HG03457 (cell line): Measurements from ENCODE around the gene KAZN.

ENCODE experiments used
- ATAC-seq: cut with Tn5 transposase; IDR thresholded peaks from one replicate; pipeline ENCODE4 v1.9.1; 2021; ENCODE audit warnings: moderate number of reproducible peaks; ENCODE audit not compliant: unreplicated experiment

Gene KAZN

DNA sequence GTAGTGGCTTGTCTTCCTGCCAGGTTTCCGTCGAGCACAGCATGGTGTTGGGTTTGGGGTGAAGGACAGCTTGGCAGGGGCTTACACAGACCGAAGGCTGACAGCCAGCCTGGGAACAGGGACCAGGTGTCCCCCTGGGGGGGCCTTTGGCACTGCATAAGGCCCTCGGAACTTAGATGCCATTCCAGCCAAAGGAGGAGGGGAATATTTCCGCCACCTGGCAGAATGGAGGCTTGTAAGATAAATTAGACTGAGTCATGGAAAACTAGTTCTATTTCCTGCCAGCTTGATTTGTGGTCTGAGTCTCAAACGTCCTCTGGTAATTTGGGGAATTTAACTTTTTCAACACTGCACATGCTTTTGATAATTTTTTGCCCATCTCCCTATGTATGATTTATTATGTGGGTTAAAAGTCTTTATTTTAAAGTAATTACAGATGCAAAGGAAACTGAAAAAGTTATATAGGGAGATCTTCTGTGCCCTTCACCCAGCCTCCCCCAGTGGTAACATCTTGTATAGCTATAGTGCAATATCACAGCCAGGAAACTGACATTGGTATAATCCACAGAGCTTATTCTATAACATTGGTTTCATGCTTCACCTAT lies 543.6 kb downstream of the KAZN start:
- ATAC-seq, result no peak

DNA sequence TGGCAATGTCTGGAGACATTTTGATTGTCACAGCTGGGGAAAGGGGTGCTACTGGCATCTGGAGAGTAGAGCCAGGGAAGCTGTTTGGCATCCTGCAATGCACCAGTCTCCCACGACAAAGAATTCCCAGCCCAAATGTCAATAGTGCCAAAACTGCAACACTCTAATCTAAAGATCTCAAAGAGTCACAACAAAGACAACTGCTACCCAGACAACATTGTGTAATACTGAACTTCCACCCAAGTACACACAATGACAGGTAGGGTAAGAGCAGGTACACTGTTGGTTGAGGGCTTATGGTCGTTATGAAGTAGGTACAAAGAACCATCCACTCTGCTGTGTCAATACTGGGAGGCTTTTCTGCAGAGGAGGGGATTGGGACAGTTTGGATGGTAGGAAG lies 546.8 kb downstream of the KAZN start:
- no peak for ATAC-seq

DNA sequence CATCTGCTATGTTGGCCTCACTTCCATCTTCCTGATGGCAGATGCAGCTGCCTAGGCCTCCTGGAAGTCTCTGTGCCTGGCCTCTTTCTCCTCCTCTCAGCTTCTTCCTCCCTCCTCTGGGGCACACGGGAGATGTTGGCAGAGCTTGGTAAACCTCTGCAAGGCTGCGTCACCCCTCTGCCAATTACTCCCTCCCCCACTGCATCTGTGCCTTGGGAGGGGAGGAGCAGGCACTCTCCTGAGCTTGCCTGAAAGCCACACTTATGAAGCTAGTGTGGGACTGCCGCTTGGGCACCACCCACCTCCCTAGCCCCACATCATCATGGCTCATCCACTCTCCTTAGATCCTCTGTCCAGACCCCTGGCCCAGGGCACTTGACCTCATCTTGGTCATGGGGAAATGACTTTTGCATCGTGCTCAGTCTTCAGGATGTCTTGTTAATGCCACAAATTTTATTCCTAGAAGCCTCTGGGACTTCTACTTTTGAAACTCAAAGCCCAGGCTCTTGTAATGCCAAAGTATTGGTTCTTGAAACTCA lies 547.7 kb downstream of the KAZN start:
- ATAC-seq, result no peak

DNA sequence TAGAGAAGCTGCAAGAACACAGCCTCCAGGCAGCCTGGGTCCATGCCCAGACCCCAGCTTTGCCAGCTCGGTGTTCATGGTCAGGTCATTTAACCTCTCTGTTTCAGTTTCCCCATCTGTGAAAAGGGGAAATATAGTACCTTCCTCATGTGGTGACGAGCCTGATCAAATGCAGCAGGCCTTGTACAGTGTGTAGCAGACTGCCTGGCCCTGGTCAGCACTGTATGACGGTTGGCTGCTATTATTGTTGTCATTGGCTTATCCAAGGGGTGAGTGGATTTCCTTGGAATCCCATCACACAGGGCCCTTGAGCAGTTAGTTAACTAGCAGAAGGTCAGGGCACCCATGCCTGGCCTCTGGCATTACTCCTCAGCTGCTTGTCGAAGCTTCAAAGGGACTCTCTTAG lies 548.5 kb downstream of the KAZN start:
- ATAC-seq, result no peak

DNA sequence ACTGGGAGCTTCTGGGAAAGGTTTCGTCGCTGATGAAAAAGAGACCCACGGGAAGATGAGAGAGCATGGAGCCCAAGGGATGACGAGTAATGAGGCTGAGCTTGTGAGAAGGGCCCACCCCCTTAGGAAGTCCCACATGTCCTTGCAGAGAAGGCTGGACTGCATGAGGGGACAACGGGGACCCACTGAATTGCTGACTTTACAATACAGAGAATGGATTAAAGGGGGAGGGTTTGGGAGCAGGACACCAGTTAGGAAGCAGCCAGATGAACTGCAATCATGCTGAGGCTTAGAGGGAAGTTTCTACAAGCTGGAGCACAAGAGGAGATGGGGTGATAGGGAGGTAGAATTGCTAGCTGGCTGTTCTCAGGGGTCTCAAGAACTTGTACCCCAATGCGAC lies 549.5 kb downstream of the KAZN start:
- ATAC-seq, result no peak

DNA sequence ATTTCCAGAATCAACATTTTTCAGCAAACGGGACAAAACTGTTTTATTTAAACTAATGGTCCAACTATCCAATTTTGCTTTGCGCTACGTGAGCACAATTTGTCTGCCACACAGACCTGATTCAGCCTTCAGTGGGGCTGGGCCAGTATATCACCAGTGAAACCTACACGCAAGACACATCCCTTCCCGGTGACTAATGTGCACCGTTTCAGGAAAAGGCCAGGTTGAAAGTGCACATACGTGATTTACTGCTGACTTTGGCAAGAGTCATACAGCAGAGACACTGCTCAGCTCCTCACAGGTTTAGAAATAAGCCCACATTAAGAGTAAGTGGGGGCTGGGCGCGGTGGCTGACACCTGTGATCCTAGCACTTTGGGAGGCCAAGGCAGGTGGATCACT lies 550.0 kb downstream of the KAZN start:
- no peak for ATAC-seq

DNA sequence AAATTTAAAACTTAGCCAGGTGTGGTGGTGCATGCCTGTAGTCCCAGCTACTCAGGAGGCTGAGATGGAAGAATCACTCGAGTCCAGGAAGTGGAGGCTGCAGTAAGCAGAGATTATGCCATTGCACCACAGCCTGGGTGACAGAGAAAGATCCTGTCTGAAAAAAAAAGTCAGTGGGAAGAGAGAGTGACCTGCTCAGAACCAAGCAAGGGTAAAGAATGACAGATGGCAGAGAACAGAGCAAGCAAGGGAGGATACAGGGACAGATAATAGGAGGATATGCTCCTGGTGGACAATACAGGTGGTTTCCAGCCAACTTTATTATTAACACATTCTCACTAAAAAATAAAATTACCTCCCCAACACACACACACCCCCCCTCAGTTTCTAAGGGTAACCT lies 550.5 kb downstream of the KAZN start:
- ATAC-seq, result no peak

DNA sequence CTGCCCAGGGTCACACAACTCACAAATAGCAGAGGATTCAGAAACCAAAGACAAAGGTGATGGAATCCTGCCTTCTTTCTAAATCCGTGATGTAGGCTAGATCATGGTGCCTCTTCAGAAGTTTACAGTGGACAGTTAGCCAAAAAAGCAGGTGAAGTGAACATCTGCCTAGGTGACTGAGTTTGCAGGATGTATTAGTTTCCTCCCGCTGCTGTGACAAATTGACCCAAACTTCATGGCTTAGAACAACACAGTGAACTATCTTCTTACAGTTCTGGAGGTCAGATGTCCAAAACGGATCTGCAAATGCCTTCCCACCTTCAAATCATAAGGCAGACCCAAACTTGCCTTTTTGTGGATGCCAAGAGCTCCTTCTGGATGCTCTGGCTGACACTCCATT lies 551.9 kb downstream of the KAZN start:
- ATAC-seq, result no peak

DNA sequence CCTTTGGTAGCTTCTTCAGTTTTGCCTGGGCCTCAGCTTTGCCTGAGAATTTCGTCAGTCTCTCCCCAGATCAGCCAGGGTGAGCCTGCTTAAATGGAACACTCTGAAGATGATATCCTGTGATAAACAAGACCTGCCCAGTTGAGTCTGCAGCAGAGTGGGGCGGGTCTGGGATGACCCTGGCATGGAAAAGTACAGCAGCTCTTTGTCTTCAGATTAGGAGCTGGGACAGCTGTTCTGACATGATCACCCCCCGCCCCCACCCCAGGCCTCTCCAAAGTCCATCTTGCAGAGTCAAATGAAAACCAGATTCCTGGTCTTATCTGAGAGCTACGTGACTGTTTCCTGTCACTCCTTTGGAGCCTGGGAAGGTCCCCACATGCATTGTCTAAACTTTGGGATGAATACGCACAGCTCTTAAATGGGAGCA lies 552.9 kb downstream of the KAZN start:
- no peak for ATAC-seq

DNA sequence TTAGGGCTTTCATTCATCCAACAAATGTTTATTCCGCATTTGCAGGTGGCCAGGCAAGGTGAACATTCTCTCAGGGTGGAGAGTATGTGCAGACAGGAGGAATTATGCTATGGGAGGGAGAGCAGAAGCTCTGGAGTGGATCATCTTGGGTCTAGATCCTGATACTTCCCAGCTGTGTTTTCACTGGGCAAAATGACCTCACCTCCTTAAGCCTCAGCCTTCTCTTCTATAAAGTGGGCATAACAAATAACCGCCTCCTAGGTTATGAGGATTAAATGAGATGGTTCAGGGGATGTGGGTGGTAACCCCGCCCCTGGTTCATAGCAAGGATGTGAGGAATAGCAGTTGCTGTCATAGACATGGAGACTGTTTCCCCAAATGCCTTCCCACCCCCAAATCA lies 553.4 kb downstream of the KAZN start:
- no peak for ATAC-seq

DNA sequence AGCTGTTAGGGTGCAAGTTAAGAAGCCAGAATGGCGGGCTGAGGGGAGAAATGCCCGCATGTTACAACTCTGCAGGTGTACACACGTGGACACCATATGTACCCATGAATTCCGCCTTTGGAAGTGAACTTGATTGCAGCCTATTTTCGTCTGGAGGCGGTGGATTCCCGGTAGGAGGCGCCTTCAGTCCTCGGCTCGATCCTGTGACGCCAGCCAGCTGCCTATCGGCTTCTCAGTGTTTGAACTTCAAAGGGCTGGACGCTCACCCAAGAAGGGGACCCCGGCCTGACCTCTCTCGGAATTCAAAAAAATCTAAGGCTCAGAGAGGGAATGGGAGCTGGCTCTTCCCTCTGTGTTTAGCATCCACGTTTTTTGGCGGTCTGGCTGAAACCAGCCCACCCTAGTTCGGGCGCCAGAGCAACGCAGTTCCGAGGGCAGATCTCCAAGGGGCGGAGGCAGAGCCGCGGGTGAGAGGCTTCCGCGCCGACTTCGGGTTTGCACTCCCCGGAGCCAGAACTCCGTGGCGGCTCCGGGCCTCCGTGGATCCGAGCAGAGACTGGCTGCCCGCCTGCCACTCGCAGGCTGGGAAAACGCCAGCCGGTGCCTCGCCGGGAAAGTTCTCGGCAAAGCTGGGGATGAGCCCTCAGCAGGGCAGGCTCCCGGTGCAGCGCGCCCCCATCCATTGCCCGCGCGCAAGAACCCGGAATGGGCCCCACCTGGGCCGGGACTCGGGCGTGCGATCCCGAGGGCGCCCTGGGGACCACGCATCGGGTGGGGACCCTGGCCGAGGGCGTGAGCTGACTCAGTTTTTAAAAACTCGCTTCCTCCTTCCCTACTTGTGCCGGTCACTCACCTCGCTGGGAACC lies 554.1 kb downstream of the KAZN start:
- ATAC-seq, result no peak

DNA sequence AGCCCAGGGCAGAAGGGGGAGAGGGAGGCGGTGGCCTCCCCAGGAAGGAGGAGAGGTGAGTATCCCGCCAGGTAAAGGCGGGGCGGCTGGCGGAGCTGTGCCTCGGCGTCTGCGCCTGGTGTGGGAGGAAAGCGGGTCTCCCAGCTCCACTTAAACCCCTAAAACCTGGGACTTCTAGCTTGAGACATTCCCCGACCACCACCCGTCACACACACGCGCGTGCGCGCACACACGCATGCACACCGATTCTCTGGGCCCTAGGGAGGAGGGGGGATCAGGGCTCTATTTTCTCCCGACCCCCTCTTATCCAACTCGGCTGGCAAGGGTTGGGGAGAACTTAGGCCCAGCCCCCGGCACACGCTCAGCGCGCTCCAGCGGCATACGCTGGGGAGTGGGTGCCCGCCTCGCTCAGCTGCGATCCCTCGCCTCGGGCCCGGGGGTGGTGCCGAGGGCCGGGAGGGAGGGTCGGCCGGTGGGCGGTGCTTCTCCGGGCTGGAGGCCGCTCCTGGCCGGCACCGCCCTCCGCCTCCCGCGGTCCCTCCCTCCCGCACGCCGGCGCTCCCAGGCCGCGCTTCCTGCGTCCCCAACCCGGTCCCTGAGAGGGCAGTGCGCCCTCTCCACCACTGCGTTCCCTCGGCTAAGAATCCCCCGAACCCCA lies 554.8 kb downstream of the KAZN start, which contains the start of gene TMEM51:
TSS of gene TMEM51 (plus strand) at position 564 of the 658 bp plus-strand sequence. CDS start 61,341 bp downstream, outside the sequence.
- no peak for ATAC-seq

DNA sequence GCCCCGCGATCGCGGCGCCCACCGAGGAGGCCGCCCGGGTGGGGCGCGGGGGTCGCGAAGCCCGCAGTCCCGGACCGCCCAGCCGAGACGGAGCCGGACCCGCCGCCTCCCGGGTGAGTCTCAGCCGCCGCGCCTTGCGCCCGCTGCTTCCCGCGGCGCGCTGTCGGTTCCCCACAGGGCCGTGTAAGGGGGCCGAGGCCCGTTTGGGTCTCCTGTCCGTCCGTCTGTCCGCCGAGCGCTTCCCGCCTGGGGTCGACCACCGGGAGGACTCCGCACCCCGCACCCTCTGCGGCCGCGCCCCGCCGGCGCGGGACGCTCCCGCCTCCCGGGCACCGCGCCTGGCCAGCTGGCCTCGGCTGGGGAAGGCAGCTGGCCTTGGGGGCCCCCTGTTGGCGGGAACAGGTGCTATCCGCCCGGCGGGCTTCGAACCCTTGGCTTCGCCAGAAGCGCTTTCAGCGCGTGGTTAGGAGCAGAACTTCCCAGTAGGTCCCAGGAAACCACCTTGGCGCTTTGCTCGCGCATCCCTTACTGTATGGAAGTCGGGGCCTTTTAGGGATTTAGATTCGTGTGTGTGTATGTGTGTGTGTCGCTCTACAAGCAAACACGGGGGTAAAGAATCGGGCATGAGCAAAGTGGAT lies 555.5 kb downstream of the KAZN start:
- no peak for ATAC-seq

DNA sequence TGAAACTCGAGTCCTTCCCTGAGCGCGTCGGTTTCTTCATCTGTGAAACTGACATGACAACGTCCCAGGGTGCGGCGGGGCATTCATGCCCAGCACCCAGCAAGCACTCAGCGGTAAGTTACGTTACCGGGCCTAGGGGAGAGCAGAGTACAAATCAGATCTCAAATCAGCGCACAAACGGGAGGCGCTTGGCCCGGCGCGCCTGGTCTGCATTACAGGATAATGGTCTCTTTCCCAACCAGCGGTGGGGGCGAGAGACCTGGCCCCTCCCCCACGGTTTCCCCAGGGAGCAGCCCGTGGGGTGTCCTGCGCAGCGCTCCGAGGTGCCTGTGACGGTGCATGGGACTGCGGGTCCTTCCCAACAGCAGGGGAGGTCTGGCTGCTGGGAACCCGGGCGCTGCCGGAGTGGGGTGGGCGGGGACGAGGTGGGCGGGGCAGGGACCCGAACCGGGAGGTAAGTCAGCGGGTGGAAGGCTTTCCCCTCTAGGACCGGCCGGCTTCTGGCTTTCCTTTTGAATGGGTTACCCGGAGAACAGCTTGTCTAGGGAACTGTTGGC lies 556.1 kb downstream of the KAZN start:
- no peak for ATAC-seq

DNA sequence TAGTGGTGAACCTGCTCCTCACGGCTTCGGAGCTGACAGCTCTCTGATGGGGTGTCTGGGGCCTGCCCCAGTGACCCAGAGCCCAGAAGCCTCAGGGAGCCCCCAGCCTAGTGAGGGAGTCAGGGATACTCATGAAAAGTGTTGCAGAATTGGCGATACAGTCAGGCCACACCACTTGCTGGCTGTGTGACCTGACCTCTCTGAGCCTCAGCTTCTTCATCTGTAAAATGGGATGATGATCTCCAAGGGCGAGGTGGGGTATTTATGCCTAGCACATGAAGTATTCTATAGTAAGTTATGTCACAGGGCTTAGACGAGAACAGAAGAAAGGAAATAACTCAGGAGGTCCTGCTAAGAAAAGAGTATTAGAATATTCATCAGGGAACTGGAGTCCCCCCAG lies 556.7 kb downstream of the KAZN start:
- no peak for ATAC-seq

DNA sequence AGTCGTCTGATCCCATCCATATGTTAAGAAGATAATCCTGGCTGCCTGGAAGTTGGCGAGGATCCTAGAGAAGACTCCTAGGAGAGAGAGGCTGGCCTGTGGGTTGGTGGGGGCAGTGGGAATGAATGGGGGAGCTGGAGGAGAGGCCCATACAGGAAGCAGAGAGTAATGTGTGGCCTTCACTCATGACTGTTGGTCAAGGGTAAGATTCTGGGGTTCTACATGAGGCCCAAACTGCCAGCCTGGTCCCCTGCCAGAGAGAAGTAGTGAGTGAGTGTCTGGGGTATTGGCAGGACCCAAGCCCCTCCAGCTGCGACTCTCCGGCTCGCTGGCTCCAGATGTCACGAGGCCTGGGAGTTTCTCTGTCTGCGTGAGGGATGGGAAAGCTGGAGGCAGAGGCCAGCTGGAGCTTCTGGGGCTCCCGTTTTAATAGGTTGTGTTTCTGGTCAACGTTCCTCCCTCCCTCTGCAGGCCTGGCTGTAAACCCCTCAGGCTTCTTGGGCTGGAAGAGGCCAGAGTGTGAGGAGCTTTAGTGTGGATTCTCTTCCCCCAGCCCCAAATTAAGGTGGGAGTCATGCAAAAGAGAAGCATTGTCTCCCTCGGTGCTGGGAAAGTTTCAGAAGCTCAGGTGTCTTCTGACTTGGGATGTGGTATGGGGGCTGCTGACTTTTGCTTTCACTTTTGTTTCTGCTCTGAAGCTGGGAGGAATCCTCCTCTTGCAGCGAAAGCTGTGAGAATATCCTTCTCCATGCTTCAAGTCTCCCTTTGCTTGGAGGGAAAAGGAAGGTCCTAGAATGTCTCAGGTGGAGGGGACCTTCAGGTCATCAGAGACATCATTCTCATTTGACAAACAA lies 557.6 kb downstream of the KAZN start:
- no peak for ATAC-seq

DNA sequence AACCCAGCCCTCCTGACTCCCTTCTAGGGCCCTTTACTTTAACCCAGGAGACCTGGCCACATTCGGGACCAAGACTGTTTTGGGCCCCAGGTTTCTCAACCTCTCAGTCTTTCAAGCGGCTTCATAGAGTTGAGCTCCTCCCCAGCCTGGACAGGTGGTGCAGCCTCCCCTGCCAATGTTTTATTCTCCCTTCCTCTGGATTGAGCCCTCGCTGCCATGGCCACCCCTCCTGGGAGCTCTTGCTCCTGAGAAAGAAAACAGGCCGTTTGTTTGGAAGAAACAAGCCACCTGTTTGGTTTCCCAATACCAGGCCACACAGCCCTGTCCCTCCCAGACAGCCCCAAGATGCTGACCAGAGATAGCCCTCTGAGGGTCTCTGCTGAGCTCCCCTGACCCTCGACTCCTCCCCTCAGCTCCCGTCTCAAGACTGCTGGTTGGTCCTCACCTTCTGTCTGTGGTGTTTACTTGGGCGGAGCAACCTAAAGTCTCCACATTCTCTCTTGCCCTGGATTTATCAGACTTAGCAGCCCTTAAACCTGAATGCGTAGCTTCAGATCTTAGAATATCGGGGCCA lies 558.4 kb downstream of the KAZN start:
- ATAC-seq, result no peak

DNA sequence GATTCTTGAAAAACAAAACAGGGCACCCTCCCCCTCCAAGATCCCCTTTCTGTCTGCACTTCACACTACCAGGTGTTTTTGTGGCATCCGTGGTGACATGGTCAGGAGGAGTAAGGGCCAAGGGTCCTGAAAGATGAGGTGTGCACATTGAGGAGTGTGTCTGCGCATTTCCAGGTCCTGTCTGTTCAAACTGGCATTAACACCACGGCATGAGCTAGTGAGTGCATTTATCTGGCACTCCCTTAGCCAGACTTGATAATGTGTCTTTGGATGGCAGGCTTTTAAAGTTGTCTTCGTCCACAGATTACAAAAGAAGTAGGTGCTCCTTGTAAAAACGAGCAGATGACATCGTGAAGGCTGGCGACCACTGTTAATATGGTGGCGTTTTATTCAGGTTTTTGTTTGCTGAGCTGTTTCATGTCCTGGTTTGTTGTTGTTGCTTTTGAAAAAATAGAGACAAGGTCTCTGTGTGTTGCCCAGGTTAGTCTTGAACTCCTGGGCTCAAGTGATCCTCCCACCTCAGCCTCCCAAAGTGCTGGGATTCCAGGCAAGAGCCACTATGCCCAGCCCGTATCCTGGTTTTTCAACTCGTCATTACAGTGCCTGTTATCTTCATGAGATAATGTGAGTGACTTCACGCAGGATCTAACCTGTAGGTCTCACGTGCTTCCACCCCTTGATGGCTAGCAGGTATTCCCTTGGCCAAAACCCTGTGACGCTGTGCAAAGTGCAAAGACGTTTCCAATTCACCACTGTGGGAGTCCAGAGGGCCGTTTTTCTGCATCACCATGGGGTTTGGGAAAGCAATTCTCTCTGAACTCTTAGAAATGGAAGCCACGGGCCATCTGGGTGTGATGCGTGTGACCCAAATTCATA lies 559.3 kb downstream of the KAZN start:
- ATAC-seq, result no peak
